ENCODE measurements around the gene CCDC59. TPM values are rescaled to one million over a fixed set of nuclear protein-coding genes. Genes with fewer than 3 reads are reported as not detected.

Gene CCDC59
- polyA plus RNA-seq, 10 donors: 31.6 to 45.3 (median 36.9) TPM

- DNase-seq: no peak
Observed at GRCh38 chr12:82325540-82326336, 32.4 kb downstream of the CCDC59 start.

GRCh38 chr12:82319276-82319675 is 38.9 kb downstream of the CCDC59 start:
- DNase-seq: no peak

- DNase-seq: no peak
Observed at GRCh38 chr12:82314406-82314892, 43.7 kb downstream of the CCDC59 start.

Other genes with a start within 250 kb of the CCDC59 start
- 10 to 100 TPM in 3 of 10 donors, 1 to 10 TPM in 7; 6.1 to 11.8 (median 7.6) TPM for gene METTL25, start 142 bp upstream of the CCDC59 start, polyA plus RNA-seq (ENCODE audit: insufficient read length in 10 of 10)

Data from muscle of back (tissue), 11 donors.